Activated T-helper 1 cell treated with anti-CD3 and anti-CD28 coated beads, Interleukin-12 subunit alpha, Interleukin-12 subunit beta, Interleukin-2, Interleukin-4 antibody, amounts not matched to agents 30 ng/mL and 10 ng/mL and 1 ng/mL, durations not matched to agents 14 hours and 24 hours and 36 hours (primary cell): ENCODE results near the gene GRB7. TPM values are rescaled to one million over a fixed set of nuclear protein-coding genes. Genes with fewer than 3 reads are reported as not detected.
"Not testable (repeated sequence)": the region's sequence is repeated elsewhere in the genome, so short reads cannot be mapped to it uniquely, and the experiment has no call there.

Source experiments
- DNase-seq: peaks from one replicate; pipeline ENCODE4 v3.0.0; 2021; ENCODE audit warnings: low spot score
- H3K27ac Mint-ChIP-seq: one replicate; pipeline ENCODE4 v1.8.0; 2021; ENCODE audit warnings: mild to moderate bottlenecking, mixed read lengths
- H3K27me3 Mint-ChIP-seq: one replicate; pipeline ENCODE4 v1.8.0; 2022; ENCODE audit warnings: mild to moderate bottlenecking, moderate library complexity, mixed read lengths; ENCODE audit not compliant: insufficient read depth
- H3K36me3 Mint-ChIP-seq: one replicate; pipeline ENCODE4 v1.8.0; 2021; ENCODE audit warnings: low read depth, mixed read lengths
- H3K4me1 Mint-ChIP-seq: one replicate; pipeline ENCODE4 v1.8.0; 2021; ENCODE audit warnings: low read depth, mixed read lengths
- H3K4me3 Mint-ChIP-seq: one replicate; pipeline ENCODE4 v1.8.0; 2021; ENCODE audit warnings: mild to moderate bottlenecking, moderate library complexity, mixed read lengths
- H3K9me3 Mint-ChIP-seq: one replicate; pipeline ENCODE4 v1.8.0; 2021; ENCODE audit warnings: mixed read lengths
- intact Hi-C: fragments of 100-400 bp; cut with micrococcal nuclease; formaldehyde crosslinking; loops from one replicate; pipeline ENCODE4 v1.15.1; 2024
- total RNA-seq: library from RNA; stranded (reverse); gene quantifications from 2 replicates; pipeline ENCODE4 v1.2.3, GENCODE V29; 2022

Gene GRB7
- total RNA-seq, 1 donor from 2014 or later = 0.73 TPM

DNA sequence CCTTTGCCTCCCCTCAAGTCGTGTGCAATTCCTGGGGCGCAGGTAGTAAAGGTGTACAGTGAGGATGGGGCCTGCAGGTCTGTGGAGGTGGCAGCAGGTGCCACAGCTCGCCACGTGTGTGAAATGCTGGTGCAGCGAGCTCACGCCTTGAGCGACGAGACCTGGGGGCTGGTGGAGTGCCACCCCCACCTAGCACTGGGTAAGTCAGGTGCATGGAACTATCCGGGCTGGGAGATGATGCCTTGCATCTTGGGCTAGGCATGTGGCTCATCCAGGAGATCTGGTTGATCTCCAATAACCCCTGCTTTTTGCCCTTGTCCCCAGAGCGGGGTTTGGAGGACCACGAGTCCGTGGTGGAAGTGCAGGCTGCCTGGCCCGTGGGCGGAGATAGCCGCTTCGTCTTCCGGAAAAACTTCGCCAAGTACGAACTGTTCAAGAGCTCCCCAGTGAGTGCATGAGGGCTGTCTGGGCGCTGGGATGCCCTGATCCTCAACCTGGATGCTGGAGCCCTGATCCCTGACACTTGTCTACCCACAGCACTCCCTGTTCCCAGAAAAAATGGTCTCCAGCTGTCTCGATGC lies 5.2 kb downstream of the GRB7 start:
- intact Hi-C loops = no loop called here
- H3K36me3 Mint-ChIP-seq = no peaks in the 10 kb centered on the region
- no peak overlapping the region for H3K4me3 Mint-ChIP-seq
- no peak overlapping the region for H3K27ac Mint-ChIP-seq
- peaks cover 6% of the 10 kb centered on the region for H3K27me3 Mint-ChIP-seq
- peaks cover 23% of the 10 kb centered on the region for H3K4me1 Mint-ChIP-seq
- DNase-seq = no peak
- H3K9me3 Mint-ChIP-seq = no peaks in the 10 kb centered on the region

DNA sequence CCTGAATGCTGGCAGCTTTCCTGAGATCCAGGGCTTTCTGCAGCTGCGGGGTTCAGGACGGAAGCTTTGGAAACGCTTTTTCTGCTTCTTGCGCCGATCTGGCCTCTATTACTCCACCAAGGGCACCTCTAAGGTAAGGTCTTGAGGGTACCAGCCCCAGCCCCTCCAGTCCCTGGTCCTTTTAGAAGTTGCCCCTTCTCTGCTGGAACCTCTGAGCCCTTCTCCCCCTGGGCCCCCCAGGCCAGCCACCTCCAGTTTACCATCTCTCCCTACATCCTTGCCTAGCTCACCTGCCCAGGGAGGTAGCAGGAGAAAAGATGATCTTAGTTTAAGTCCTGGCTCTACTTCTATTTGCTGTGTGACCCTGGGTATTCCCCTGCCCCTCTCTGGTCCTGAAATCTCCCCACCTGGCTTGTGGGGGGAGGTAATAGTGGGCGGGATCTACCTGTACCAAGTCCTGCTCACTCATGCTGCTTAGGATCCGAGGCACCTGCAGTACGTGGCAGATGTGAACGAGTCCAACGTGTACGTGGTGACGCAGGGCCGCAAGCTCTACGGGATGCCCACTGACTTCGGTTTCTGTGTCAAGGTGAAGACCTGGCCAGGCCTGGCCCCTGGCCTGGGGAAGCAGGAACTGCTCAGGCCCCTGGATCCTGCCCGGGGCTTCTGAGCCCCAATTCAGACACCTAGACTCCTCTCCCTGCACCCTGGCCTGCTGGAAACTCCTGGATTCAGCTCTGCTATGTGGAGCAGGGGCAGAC lies 6.5 kb downstream of the GRB7 start:
- no peak for DNase-seq
- no peak overlapping the region for H3K27ac Mint-ChIP-seq
- H3K27me3 Mint-ChIP-seq = no peaks in the 10 kb centered on the region
- H3K9me3 Mint-ChIP-seq = no peaks in the 10 kb centered on the region
- no peaks in the 10 kb centered on the region for H3K36me3 Mint-ChIP-seq
- no peak overlapping the region for H3K4me3 Mint-ChIP-seq
- peaks cover 12% of the 10 kb centered on the region for H3K4me1 Mint-ChIP-seq
- intact Hi-C loops = no loop called here

DNA sequence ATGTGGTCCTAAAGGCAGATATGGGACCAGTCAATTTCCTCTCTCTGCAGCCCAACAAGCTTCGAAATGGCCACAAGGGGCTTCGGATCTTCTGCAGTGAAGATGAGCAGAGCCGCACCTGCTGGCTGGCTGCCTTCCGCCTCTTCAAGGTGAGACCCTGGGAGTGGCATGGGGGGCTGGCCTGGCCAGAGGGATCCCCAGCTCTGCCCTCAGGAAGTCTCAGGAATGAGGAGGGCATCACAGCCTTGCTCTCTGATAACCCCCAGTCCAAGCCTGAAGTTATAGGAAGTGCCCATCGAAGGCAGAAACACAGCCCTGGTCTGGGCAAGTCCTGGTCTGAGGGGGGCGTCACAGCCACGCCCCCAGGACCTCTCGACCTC lies 7.1 kb downstream of the GRB7 start:
- H3K4me3 Mint-ChIP-seq = no peak overlapping the region
- H3K4me1 Mint-ChIP-seq = peaks cover 8% of the 10 kb centered on the region
- H3K27ac Mint-ChIP-seq = no peak overlapping the region
- no peaks in the 10 kb centered on the region for H3K9me3 Mint-ChIP-seq
- no peaks in the 10 kb centered on the region for H3K36me3 Mint-ChIP-seq
- no peaks in the 10 kb centered on the region for H3K27me3 Mint-ChIP-seq
- DNase-seq = no peak
- intact Hi-C loops = no loop called here

DNA sequence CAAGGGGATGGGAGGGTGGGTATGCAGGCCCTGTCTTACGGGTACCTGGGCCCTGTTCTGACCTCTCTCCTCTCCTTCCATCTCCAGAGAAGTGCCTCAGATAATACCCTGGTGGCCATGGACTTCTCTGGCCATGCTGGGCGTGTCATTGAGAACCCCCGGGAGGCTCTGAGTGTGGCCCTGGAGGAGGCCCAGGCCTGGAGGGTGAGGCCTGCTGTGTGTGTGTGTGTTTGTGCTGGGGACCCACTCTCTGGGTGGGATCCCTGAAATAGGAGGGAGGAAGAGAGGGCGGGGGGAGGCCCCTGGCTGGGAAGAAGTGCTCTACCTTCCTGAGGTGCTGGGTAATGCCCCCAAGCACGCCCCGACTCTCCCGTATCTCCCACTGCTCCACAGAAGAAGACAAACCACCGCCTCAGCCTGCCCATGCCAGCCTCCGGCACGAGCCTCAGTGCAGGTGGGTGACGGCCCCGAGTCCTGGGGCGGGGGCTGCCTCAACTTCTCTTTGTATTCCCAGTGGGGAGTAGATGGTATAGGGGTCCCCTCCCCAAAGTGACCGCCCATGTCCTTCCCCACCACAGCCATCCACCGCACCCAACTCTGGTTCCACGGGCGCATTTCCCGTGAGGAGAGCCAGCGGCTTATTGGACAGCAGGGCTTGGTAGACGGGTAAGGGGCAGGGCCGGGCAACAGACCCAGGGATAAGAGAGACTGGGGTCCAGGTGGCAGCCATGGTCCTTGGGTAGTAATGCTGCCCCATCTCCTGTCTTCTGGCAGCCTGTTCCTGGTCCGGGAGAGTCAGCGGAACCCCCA lies 7.8 kb downstream of the GRB7 start:
- H3K4me1 Mint-ChIP-seq = peaks cover 1% of the 10 kb centered on the region
- no peak overlapping the region for H3K27ac Mint-ChIP-seq
- no peaks in the 10 kb centered on the region for H3K27me3 Mint-ChIP-seq
- H3K36me3 Mint-ChIP-seq = no peaks in the 10 kb centered on the region
- H3K9me3 Mint-ChIP-seq = no peaks in the 10 kb centered on the region
- intact Hi-C loops = no loop called here
- no peak for DNase-seq
- no peak overlapping the region for H3K4me3 Mint-ChIP-seq

DNA sequence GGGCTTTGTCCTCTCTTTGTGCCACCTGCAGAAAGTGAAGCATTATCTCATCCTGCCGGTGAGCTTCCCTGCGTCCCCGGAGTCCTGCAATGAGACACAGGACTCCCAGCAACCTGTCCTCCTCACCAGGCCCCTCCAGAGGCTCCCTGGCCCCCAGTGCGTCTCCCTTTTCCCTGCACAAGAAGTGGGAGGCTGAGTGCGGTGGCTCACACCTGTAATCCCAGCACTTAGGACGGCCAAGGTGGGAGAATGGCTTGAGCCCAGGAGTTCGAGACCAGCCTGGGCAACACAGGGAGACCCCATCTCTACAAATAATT lies 8.4 kb downstream of the GRB7 start:
- H3K9me3 Mint-ChIP-seq = no peaks in the 10 kb centered on the region
- H3K4me1 Mint-ChIP-seq = no peaks in the 10 kb centered on the region
- H3K4me3 Mint-ChIP-seq = no peak overlapping the region
- no peak for DNase-seq
- H3K27ac Mint-ChIP-seq = no peak overlapping the region
- intact Hi-C loops = no loop called here
- H3K36me3 Mint-ChIP-seq = no peaks in the 10 kb centered on the region
- no peaks in the 10 kb centered on the region for H3K27me3 Mint-ChIP-seq

DNA sequence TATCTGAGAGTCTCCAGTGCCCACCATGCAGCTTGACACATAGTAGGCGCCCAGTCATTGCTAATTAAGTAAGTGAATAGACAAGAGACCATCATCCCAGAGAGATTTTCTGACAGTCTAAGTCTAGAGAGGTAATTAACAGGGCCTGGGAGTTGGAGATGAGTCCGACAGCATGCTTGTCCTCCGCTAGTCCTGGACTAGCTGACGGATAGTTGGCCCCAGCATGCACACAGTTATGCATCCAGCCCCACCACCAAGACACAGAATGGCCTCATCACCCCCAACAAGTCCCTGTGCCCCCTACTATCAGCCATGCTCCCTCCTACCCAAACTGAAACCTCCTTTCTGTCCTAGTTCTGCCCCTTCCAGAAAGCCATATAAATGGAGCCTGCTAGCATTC lies 10.0 kb downstream of the GRB7 start:
- H3K4me1 Mint-ChIP-seq = peaks cover 6% of the 10 kb centered on the region
- H3K27me3 Mint-ChIP-seq = no peaks in the 10 kb centered on the region
- no peaks in the 10 kb centered on the region for H3K36me3 Mint-ChIP-seq

DNA sequence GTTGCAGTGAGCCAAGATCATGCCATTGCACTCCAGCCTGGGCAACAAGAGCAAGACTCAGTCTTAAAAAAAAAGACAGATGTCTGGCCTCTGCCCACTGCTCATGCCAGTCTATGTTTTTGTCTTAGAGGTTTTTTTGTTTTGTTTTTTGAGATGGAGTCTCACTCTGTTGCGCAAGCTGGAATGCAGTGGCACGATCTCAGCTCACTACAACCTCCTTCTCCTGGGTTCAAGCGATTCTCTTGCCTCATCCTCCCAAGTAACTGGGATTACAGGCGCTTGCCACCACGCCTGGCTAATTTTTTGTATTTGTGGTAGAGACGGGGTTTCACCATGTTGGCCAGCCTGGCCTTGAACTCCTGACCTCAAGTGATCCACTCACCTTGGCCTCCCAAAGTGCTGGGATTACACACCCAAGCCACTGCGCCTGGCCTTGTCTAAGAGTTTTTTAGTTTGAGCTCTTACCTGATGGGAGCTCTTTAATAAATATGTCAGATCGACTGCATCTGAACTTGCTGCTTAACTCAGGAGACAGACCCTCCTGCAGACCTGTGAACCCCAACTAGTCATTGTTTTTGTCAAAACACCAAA lies 10.8 kb downstream of the GRB7 start:
- DNase-seq, H3K27me3 Mint-ChIP-seq, H3K4me3 Mint-ChIP-seq, H3K36me3 Mint-ChIP-seq, H3K9me3 Mint-ChIP-seq, H3K27ac Mint-ChIP-seq, intact Hi-C loops: not testable (repeated sequence)
- H3K4me1 Mint-ChIP-seq = peaks cover 14% of the 10 kb centered on the region

More for the DNA sequence above, 10.0 kb downstream of the GRB7 start:
- DNase-seq = no peak
- Mint-ChIP-seq H3K4me3 (no peak overlapping the region), H3K27ac (no peak overlapping the region), H3K9me3 (no peaks in the 10 kb centered on the region)
- intact Hi-C loops = no loop called here

DNA sequence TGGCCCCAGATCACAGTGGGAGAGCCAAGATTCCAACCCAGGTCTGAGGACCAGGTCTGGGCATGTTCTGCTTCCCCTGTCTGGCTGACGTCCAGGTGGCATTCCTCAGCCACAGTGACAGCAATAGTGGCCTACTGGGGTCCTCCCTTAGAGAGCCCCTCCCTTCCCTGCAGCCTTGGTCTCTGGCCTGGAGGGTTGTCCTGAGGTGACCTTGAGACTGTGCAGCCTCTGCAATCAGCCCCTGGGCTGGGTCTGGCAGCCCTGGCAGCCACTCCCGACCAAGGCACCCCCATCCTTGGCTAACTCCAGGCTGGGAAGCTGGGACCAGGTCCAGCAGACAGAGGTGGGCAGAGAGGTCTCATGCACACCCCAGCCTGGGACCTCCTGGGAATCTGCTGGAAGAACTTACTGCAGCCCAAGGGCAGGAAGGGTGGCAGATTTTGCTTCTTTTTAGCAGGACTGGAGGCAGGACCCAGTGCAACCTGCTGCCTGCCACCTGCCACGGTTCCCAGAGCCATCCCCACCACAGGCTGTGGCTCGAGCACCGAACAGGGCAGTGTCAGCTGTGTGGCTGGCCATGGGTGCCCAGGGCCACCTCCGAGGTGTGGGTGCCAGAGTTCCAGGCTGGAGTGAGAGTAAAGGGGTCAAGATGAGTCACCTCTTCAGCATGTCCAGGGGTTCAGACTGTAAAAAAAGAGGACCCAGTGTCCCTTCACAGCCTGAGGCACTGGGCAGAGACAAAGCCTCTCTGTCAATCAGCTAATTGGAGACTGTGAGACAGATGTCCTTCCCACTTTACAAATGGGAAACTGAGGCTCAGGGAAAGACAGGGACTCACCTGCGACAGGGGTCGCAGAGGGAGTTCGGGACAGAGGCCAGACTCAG lies 12.6 kb downstream of the GRB7 start:
- intact Hi-C loops = loop anchor here (10.0 kb wide), 1 partner anchor 64 kb away; no protein-coding TSS in a partner anchor
- Mint-ChIP-seq H3K36me3 (peaks cover 2% of the 10 kb centered on the region), H3K4me3 (no peak overlapping the region), H3K27ac (no peak overlapping the region), H3K4me1 (peaks cover 22% of the 10 kb centered on the region), H3K9me3 (no peaks in the 10 kb centered on the region), H3K27me3 (no peaks in the 10 kb centered on the region)
- DNase-seq = no peak

DNA sequence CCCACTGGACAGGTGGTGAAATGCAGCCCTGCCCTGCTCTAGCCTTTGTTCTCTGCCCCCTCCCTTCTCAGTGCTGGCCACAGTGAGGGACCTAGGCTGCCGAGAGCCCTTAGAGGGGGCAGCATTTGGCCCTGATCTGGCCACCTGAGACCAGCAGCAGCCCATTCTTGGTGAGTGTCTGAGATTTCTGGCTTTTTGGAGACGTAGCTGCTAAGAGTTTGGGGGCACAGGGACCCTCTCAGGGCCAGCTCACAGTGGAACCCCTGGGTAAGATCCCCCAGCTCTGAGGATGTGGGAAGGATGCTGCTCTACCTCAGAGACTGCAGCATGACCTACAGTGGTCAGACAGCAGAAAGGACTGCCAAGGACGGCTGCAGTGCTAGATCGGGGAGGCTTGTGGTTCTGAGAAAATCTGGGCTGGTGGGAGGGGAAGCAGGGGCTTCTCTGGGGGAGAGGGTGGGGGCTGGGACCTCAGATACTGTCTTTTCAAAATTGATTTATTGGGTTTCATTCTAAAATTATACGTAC lies 13.3 kb downstream of the GRB7 start:
- Mint-ChIP-seq H3K4me1 (peaks cover 29% of the 10 kb centered on the region), H3K9me3 (no peaks in the 10 kb centered on the region), H3K27ac (no peak overlapping the region), H3K27me3 (no peaks in the 10 kb centered on the region), H3K4me3 (no peak overlapping the region), H3K36me3 (peaks cover 2% of the 10 kb centered on the region)
- intact Hi-C loops = loop anchor here (10.0 kb wide), 1 partner anchor 64 kb away; no protein-coding TSS in a partner anchor
- no peak for DNase-seq

DNA sequence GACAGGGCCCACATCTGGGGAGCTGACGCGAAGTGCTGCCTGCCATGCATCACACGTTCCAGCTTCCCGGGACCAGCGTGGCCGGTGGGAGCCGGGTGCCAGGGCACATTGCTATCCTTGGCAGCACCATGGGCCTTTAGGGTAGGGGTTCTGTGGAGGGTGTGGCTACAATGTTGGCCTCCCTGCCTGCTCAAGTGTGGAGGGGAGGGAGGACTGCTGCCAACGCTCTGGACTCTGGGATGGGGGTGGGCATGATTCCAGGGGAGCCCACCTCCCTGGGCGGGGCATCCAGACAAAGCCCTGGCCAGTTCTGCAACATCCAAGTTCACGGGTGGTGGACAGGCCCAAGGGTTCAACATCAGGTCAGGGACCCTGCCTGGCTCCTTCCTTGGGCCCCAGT lies 13.9 kb downstream of the GRB7 start:
- Mint-ChIP-seq H3K4me1 (peaks cover 34% of the 10 kb centered on the region), H3K36me3 (peaks cover 2% of the 10 kb centered on the region), H3K27ac (no peak overlapping the region), H3K27me3 (no peaks in the 10 kb centered on the region), H3K4me3 (peak overlapping the region; percentile 77), H3K9me3 (no peaks in the 10 kb centered on the region)
- DNase-seq = no peak
- intact Hi-C loops = loop anchor here (10.0 kb wide), 1 partner anchor 63 kb away; no protein-coding TSS in a partner anchor

DNA sequence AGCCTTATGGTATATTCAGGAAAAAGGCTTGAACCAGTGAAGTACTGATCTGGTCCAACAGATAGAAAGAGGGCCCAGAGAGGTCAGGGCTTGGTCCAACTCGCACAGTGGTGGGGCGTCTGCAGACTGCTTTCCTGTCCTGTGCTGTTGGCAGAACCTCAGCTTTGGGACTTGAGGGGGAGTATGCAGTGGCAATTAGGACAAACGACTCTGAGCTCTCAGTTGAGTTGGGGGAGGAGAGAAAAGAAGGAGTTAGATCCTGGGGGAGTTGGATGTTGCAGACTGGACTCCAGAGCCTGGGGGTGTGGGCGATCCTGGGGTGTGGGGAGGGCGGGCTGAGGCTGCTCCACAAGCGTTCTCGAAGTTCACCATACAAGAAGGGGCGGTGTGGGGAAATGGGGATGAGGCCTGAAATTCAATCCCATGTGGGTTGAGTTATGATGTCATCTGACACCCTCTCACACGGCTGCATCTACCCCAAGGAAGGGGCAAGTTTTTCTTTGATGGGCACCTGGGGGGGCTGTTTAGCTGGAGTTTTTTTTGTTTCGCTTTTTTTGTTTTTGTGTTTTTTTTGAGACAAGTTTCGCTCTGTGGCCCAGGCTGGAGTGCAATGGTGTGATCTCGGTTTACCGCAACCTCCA lies 14.6 kb downstream of the GRB7 start:
- Mint-ChIP-seq H3K9me3 (no peaks in the 10 kb centered on the region), H3K27me3 (no peaks in the 10 kb centered on the region), H3K27ac (peak overlapping the region; percentile 86), H3K4me1 (peaks cover 41% of the 10 kb centered on the region), H3K4me3 (peak overlapping the region; percentile 81), H3K36me3 (peaks cover 2% of the 10 kb centered on the region)
- no peak for DNase-seq
- intact Hi-C loops = loop anchor here (10.0 kb wide), 1 partner anchor 62 kb away; no protein-coding TSS in a partner anchor
